CD14-positive monocyte (primary cell): ENCODE results near the gene CHI3L1. TPM values are rescaled to one million over a fixed set of nuclear protein-coding genes. Genes with fewer than 3 reads are reported as not detected.

Experiments
- DNase-seq, 3 donors: peaks; one replicate each; pipeline ENCODE4 v3.0.0-alpha.2; 2011 to 2022
- H2AFZ ChIP-seq: 2 replicates; pipeline ENCODE4 v1.6.0; 2012; ENCODE audit warnings: mild to moderate bottlenecking, low read depth, low read length, inconsistent platforms; ENCODE audit not compliant: insufficient read depth, poor library complexity, severe bottlenecking
- H3K27ac ChIP-seq, 2 donors: 1 replicate in 1 of 2; 2 replicates in 1 of 2; pipeline ENCODE4 v1.5.1; 2012 to 2013; ENCODE audit warnings: low read length in 2 of 2, control low read depth in 1 of 2, inconsistent platforms in 1 of 2, low read depth in 1 of 2, mild to moderate bottlenecking in 1 of 2
- H3K27me3 ChIP-seq, 2 donors: one replicate each; pipeline versions ENCODE4 v1.6.0 to v1.6.1; 2011 to 2013; ENCODE audit warnings: low read length in 2 of 2; ENCODE audit not compliant: control insufficient read depth in 2 of 2, insufficient read depth in 2 of 2
- H3K36me3 ChIP-seq, 2 donors: replicated peaks in 1 of 2; 1 replicate in 1 of 2; 2 replicates in 1 of 2; pipeline versions ENCODE4 v1.5.1 to v1.6.1; 2012 to 2013; ENCODE audit warnings: low read length in 2 of 2, control low read depth in 1 of 2, inconsistent platforms in 1 of 2, mild to moderate bottlenecking in 1 of 2; ENCODE audit not compliant: insufficient read depth in 2 of 2, control insufficient read depth in 1 of 2
- H3K4me1 ChIP-seq, 2 donors: 1 replicate in 1 of 2; 2 replicates in 1 of 2; pipeline versions ENCODE4 v1.5.1 to v1.6.1; 2012 to 2013; ENCODE audit warnings: low read length in 2 of 2, control low read depth in 1 of 2, inconsistent platforms in 1 of 2, mild to moderate bottlenecking in 1 of 2, moderate library complexity in 1 of 2; ENCODE audit not compliant: insufficient read depth in 2 of 2, control insufficient read depth in 1 of 2
- H3K4me2 ChIP-seq: replicated peaks from 2 replicates; pipeline ENCODE3; 2012; ENCODE audit warnings: low read length, moderate library complexity, mild to moderate bottlenecking; ENCODE audit not compliant: poor library complexity, severe bottlenecking; ENCODE audit errors: extremely low read depth
- H3K4me3 ChIP-seq, 3 experiments: fragments of 200-600 bp in 1 of 3; sonication (generic) in 1 of 3; replicated peaks in 1 of 3; 1 replicate in 2 of 3; 2 replicates in 1 of 3; pipeline ENCODE4 v1.5.1; 2011 to 2013; ENCODE audit warnings: low read length in 3 of 3, mild to moderate bottlenecking in 3 of 3, control low read depth in 2 of 3, low read depth in 2 of 3, inconsistent platforms in 1 of 3, moderate library complexity in 1 of 3
- H3K79me2 ChIP-seq: 2 replicates; pipeline ENCODE4 v1.6.0; 2012; ENCODE audit warnings: mild to moderate bottlenecking, control low read depth, inconsistent platforms, low read length, moderate library complexity; ENCODE audit not compliant: insufficient read depth
- H3K9ac ChIP-seq: 2 replicates; pipeline ENCODE4 v1.6.0; 2017; ENCODE audit warnings: low read length, mild to moderate bottlenecking; ENCODE audit not compliant: insufficient read depth, poor library complexity, severe bottlenecking
- H3K9me3 ChIP-seq, 2 donors: replicated peaks in 1 of 2; 1 replicate in 1 of 2; 2 replicates in 1 of 2; pipeline versions ENCODE4 v1.5.1 to v1.6.1; 2012 to 2013; ENCODE audit warnings: low read length in 2 of 2, control low read depth in 1 of 2; ENCODE audit not compliant: control insufficient read depth in 1 of 2, insufficient read depth in 1 of 2
- H4K20me1 ChIP-seq: 2 replicates; pipeline ENCODE4 v1.6.0; 2012; ENCODE audit warnings: mild to moderate bottlenecking, low read length, control low read depth, moderate library complexity; ENCODE audit not compliant: insufficient read depth
- H3K27ac Mint-ChIP-seq, 7 donors: one replicate each; pipeline ENCODE4 v1.8.0; 2020; ENCODE audit warnings: mild to moderate bottlenecking in 7 of 7, mixed read lengths in 7 of 7, moderate library complexity in 6 of 7, inconsistent platforms in 2 of 7
- H3K27me3 Mint-ChIP-seq, 3 donors: one replicate each; pipeline ENCODE4 v1.8.0; 2021 to 2022; ENCODE audit warnings: low read depth in 3 of 3, mild to moderate bottlenecking in 3 of 3, mixed read lengths in 3 of 3, moderate library complexity in 3 of 3, inconsistent platforms in 1 of 3
- H3K36me3 Mint-ChIP-seq, 2 donors: one replicate each; pipeline ENCODE4 v1.8.0; 2020; ENCODE audit warnings: mixed read lengths in 2 of 2, inconsistent platforms in 1 of 2, mild to moderate bottlenecking in 1 of 2
- H3K4me1 Mint-ChIP-seq: one replicate; pipeline ENCODE4 v1.8.0; 2020; ENCODE audit warnings: mild to moderate bottlenecking, mixed read lengths
- H3K4me3 Mint-ChIP-seq, 2 donors: one replicate each; pipeline ENCODE4 v1.8.0; 2020; ENCODE audit warnings: mild to moderate bottlenecking in 2 of 2, mixed read lengths in 2 of 2, moderate library complexity in 1 of 2
- H3K9me3 Mint-ChIP-seq, 7 donors: one replicate each; pipeline ENCODE4 v1.8.0; 2020 to 2022; ENCODE audit warnings: mixed read lengths in 7 of 7, mild to moderate bottlenecking in 6 of 7, moderate library complexity in 6 of 7, inconsistent platforms in 2 of 7
- CTCF ChIP-seq: fragments of 200-600 bp; IDR thresholded peaks from one replicate; pipeline ENCODE4 v1.8.0; 2022; ENCODE audit warnings: antibody characterized with exemption, mild to moderate bottlenecking
- WGBS: methylation state at CpG from one replicate; pipeline ENCODE4 v1.1.5; 2013; ENCODE audit warnings: missing lambda C conversion rate; ENCODE audit not compliant: insufficient coverage; 5-methylcytosine and 5-hydroxymethylcytosine counted together
- intact Hi-C, 2 donors: fragments of 100-400 bp; cut with micrococcal nuclease; formaldehyde crosslinking; loops; one replicate each; pipeline versions ENCODE4 v1.15.0 to v1.15.1; 2023
- polyA plus RNA-seq, 3 donors: library from polyadenylated mRNA; depleted of rRNA in 1 of 3; unstranded in 2 of 3; stranded (reverse) in 1 of 3; fragments of 300-500 nt in 2 of 3; fragments of >200 nt in 1 of 3; fragmentation: Illumina TruSeq in 2 of 3; gene quantifications; 1 replicate in 2 of 3; 2 replicates in 1 of 3; pipeline ENCODE4 v1.2.3, GENCODE V29; 2012 to 2021

The CHI3L1 gene
- polyA plus RNA-seq, 3 donors: 0.37 to 0.44 (median 0.43) TPM

- Histone ChIP-seq H2AFZ (no peak overlapping the region), H3K27me3 (peaks cover 0 to 4% of the 10 kb centered on the region in 2 donors), H3K79me2 (no peaks in the 10 kb centered on the region), H3K4me3 (no peak overlapping the region), H4K20me1 (no peaks in the 10 kb centered on the region), H3K4me1 (no peaks in the 10 kb centered on the region), H3K36me3 (no peaks in the 10 kb centered on the region), H3K27ac (no peak overlapping the region), H3K9ac (no peak overlapping the region), H3K9me3 (no peaks in the 10 kb centered on the region), H3K4me2 (no peak overlapping the region)
- no peak for DNase-seq
- Mint-ChIP-seq H3K27ac (peak overlapping the region in 1 of 7 donors; percentile 37), H3K4me1 (peaks cover 3% of the 10 kb centered on the region), H3K27me3 (peaks cover 9 to 30% (median 18%) of the 10 kb centered on the region in 3 donors), H3K36me3 (no peaks in the 10 kb centered on the region), H3K9me3 (no peaks in the 10 kb centered on the region), H3K4me3 (peak overlapping the region in 1 of 2 donors; percentile 32)
- intact Hi-C loops: no loop called here
- no peak for TF ChIP-seq CTCF
- 20% methylated on average over 1 of the region's 7 CpGs for WGBS
These were observed 37.2 kb downstream of the CHI3L1 start for GRCh38 chr1:203149188-203149840.

- Mint-ChIP-seq H3K27ac (no peak overlapping the region), H3K9me3 (no peaks in the 10 kb centered on the region), H3K27me3 (peaks cover 9 to 32% (median 16%) of the 10 kb centered on the region in 3 donors), H3K4me1 (peaks cover 3% of the 10 kb centered on the region), H3K4me3 (no peak overlapping the region), H3K36me3 (no peaks in the 10 kb centered on the region)
- Histone ChIP-seq H3K4me3 (no peak overlapping the region), H3K9me3 (no peaks in the 10 kb centered on the region), H2AFZ (no peak overlapping the region), H3K27me3 (peaks cover 0 to 4% of the 10 kb centered on the region in 2 donors), H3K4me2 (no peak overlapping the region), H3K79me2 (no peaks in the 10 kb centered on the region), H3K36me3 (no peaks in the 10 kb centered on the region), H3K27ac (no peak overlapping the region), H3K4me1 (no peaks in the 10 kb centered on the region), H3K9ac (no peak overlapping the region), H4K20me1 (no peaks in the 10 kb centered on the region)
- WGBS: 95% methylated on average over 11 of the region's 12 CpGs
- peak; percentile 16 for TF ChIP-seq CTCF
- intact Hi-C loops: no loop called here
- DNase-seq: no peak
These were observed 37.9 kb downstream of the CHI3L1 start for GRCh38 chr1:203148579-203148978.
